Pancreas (tissue), 10 donors: ENCODE data around the gene ST6GAL1. TPM values are rescaled to one million over a fixed set of nuclear protein-coding genes. Genes with fewer than 3 reads are reported as not detected.
"Not testable (repeated sequence)": the region's sequence is repeated elsewhere in the genome, so short reads cannot be mapped to it uniquely, and the experiment has no call there.

Experiments
- ATAC-seq, 4 donors: fragments of 200-7000 bp; cut with Tn5 transposase; one replicate each; pipeline versions ENCODE4 v1.8.0 to v1.9.1; 2020; ENCODE audit warnings: mild to moderate bottlenecking in 4 of 4, moderate library complexity in 4 of 4
- DNase-seq, 6 donors: peaks; one replicate each; pipeline ENCODE4 v3.0.0-alpha.2; 2020
- FAIRE-seq: peaks from 2 replicates; lab custom pipeline; 2012; peaks lifted over from hg19 to GRCh38; lab: Jason Lieb, UNC
- H3K27ac ChIP-seq, 4 donors: fragments of 200-600 bp; sonication (generic); 1 replicate in 3 of 4; 2 replicates in 1 of 4; pipeline versions ENCODE4 v1.5.0 to v1.8.0; 2020
- H3K27me3 ChIP-seq, 4 donors: fragments of 200-600 bp; one replicate each; pipeline ENCODE4 v1.8.0; 2021
- H3K36me3 ChIP-seq, 3 donors: fragments of 200-600 bp; sonication (generic) in 1 of 3; one replicate each; pipeline versions ENCODE4 v1.5.0 to v1.8.0; 2020 to 2021
- H3K4me1 ChIP-seq, 3 donors: fragments of 200-600 bp; one replicate each; pipeline ENCODE4 v1.8.0; 2021
- H3K4me3 ChIP-seq, 4 donors: fragments of 200-600 bp; sonication (generic) in 2 of 4; one replicate each; pipeline versions ENCODE4 v1.5.0 to v1.8.0; 2020 to 2021
- H3K9me3 ChIP-seq, 4 donors: fragments of 200-600 bp; one replicate each; pipeline ENCODE4 v1.8.0; 2021
- WGBS, 2 donors: extraction: QIAGEN DNeasy Blood & Tissue Kit; methylation state at CpG; one replicate each; pipeline ENCODE4 v1.1.7; 2013; 5-methylcytosine and 5-hydroxymethylcytosine counted together
- intact Hi-C, 3 donors: fragments of 100-400 bp; cut with DNase I; formaldehyde crosslinking; loops; one replicate each; pipeline versions ENCODE4 v1.11.1 to v1.14.2; 2022
- polyA plus RNA-seq, 2 donors: library from polyadenylated mRNA; stranded (reverse); fragments of 200-250 nt; gene quantifications; one replicate each; pipeline ENCODE4 v1.2.3, GENCODE V29; 2013
- total RNA-seq, 6 donors: library from RNA; stranded (reverse); fragmentation: NEBNext Ultra II Directional in 4 of 6; extraction: Animal tissue kit (Norgen Biotek cat#: 25700) in 4 of 6; gene quantifications; one replicate each; pipeline versions ENCODE4 v1.2.1 to v1.2.4, GENCODE V29; 2021 to 2023
- TF ChIP-seq, protein P1 (sequence below), 4 donors: fragments of 200-600 bp; sonication (generic) in 3 of 4; IDR thresholded peaks; one replicate each; pipeline versions ENCODE4 v1.5.0 to v1.8.0; 2021; ENCODE audit warnings: antibody characterized with exemption in 4 of 4
- donor health status: healthy with polysubstance abuse.
- donor health status: DM: no; HTN: no; CAD: no; lungs with moderate emphysema.
- donor health status: DM: no; HTN: no; CAD: no.
- donor health status: control.
- donor health status: control.
- donor health status: Bipolar disorder and iron deficiency.
- donor health status: DM: yes; HTN: yes; CAD: no.
- donor health status: DM: no; HTN: no; CAD: no.
- donor health status: DM: no; HTN: no; CAD: no.
- donor health status: DM: yes; HTN: yes; CAD: no.

The ST6GAL1 gene
- total and polyA plus RNA-seq, 8 donors = 4.8 to 36.6 (median 8.3) TPM

GRCh38 chr3:186902713-186903112 lies 27.6 kb upstream of the ST6GAL1 start:
- TF ChIP-seq, protein P1, sequence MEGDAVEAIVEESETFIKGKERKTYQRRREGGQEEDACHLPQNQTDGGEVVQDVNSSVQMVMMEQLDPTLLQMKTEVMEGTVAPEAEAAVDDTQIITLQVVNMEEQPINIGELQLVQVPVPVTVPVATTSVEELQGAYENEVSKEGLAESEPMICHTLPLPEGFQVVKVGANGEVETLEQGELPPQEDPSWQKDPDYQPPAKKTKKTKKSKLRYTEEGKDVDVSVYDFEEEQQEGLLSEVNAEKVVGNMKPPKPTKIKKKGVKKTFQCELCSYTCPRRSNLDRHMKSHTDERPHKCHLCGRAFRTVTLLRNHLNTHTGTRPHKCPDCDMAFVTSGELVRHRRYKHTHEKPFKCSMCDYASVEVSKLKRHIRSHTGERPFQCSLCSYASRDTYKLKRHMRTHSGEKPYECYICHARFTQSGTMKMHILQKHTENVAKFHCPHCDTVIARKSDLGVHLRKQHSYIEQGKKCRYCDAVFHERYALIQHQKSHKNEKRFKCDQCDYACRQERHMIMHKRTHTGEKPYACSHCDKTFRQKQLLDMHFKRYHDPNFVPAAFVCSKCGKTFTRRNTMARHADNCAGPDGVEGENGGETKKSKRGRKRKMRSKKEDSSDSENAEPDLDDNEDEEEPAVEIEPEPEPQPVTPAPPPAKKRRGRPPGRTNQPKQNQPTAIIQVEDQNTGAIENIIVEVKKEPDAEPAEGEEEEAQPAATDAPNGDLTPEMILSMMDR (IDR thresholded peaks at IDR 0.05) = no peak
- H3K27me3 ChIP-seq = no peaks in the 10 kb centered on the region
- intact Hi-C loops = no loop called here
- ATAC-seq (no peak), FAIRE-seq (no peak), DNase-seq (no peak)
- no peak overlapping the region for H3K27ac ChIP-seq
- H3K4me1 ChIP-seq = no peaks in the 10 kb centered on the region
- no peak overlapping the region for H3K4me3 ChIP-seq
- no peaks in the 10 kb centered on the region for H3K9me3 ChIP-seq
- 69% methylated on average over 2 of the region's 2 CpGs for WGBS, 2 donors
- H3K36me3 ChIP-seq = no peaks in the 10 kb centered on the region

- intact Hi-C loops, DNase-seq, H3K4me1 ChIP-seq, H3K36me3 ChIP-seq, H3K9me3 ChIP-seq, H3K27ac ChIP-seq, FAIRE-seq, H3K4me3 ChIP-seq, ATAC-seq, H3K27me3 ChIP-seq: not testable (repeated sequence)
- WGBS, 2 donors = 60 to 64% methylated on average over 2 of the region's 2 CpGs
These were observed 26.6 kb upstream of the ST6GAL1 start for GRCh38 chr3:186903676-186904075.

DNA sequence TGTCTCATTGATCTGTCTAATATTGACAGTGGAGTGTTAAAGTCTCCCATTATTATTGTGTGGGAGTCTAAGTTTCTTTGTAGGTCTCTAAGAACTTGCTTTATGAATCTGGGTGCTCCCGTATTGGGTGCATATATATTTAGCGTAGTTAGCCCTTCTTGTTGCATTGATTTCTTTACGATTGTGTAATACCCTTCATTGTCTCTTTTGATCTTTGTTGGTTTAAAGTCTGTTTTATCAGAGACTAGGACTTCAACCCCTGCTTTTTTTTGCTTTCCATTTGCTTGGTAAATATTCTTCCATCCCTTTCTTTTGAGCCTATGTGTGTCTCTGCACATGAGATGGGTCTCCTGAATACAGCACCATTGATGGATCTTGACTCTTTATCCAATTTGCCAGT lies 23.3 kb upstream of the ST6GAL1 start:
- FAIRE-seq, intact Hi-C loops: not testable (repeated sequence)

DNA sequence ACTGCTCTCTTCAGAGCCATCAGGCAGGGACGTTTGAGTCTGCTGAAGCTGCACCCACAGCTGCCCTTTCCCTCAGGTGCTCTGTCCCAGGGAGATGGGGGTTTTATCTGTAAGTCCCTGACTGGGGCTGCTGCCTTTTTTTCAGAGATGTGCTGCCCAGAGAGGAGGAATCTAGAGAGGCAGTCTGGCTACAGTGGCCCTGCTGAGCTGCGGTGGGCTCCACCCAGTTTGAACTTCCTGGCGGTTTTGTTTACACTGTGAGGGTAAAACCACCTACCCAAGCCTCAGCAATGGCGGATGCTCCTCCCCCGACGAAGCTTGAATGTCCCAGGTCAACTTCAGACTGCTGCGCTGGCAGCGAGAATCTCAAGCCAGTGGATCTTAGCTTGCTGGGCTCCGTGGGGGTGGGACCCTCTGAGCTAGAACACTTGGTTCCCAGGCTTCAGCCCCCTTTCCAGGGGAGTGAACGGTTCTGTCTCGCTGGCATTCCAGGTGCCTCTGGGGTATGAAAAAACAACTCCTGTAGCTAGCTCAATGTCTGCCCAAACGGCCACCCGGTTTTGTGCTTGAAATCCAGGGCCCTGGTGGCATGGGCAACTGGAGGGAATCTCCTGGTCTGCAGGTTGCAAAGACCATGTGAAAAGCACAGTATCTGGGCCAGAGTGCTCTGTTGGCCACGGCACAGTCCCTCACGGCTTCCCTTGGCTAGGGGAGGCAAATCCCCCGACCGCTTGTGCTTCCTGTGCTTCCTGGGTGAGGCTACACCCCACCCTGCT lies 21.1 kb upstream of the ST6GAL1 start:
- 52 to 56% methylated on average over 17 of the region's 17 CpGs for WGBS, 2 donors
- Histone ChIP-seq H3K4me1 (no peaks in the 10 kb centered on the region), H3K4me3 (no peak overlapping the region), H3K36me3 (no peaks in the 10 kb centered on the region), H3K9me3 (no peaks in the 10 kb centered on the region), H3K27ac (no peak overlapping the region), H3K27me3 (no peaks in the 10 kb centered on the region)
- FAIRE-seq (no peak), ATAC-seq (no peak), DNase-seq (no peak)
- TF ChIP-seq, protein P1 (IDR thresholded peaks at IDR 0.05) = no peak
- intact Hi-C loops = no loop called here

More for the DNA sequence above, 23.3 kb upstream of the ST6GAL1 start:
- H3K4me3 ChIP-seq, DNase-seq, H3K9me3 ChIP-seq, H3K36me3 ChIP-seq, ATAC-seq, H3K27me3 ChIP-seq, H3K27ac ChIP-seq, H3K4me1 ChIP-seq: not testable (repeated sequence)
- 34 to 46% methylated on average over 3 of the region's 3 CpGs for WGBS, 2 donors

GRCh38 chr3:186915806-186916796 lies 14.2 kb upstream of the ST6GAL1 start:
- no peaks in the 10 kb centered on the region for H3K27me3 ChIP-seq
- TF ChIP-seq, protein P1 (IDR thresholded peaks at IDR 0.05) = no peak

More at GRCh38 chr3:186915806-186916796, 14.2 kb upstream of the ST6GAL1 start:
- Histone ChIP-seq H3K4me1 (no peaks in the 10 kb centered on the region), H3K9me3 (no peaks in the 10 kb centered on the region), H3K36me3 (no peaks in the 10 kb centered on the region), H3K4me3 (no peak overlapping the region), H3K27ac (no peak overlapping the region)
- FAIRE-seq = no peak
- peak in 1 of 4 donors; percentile 22 for ATAC-seq
- intact Hi-C loops = no loop called here
- DNase-seq = no peak
- WGBS, 2 donors = 47 to 63% methylated on average over 11 of the region's 11 CpGs
